Esophagus squamous epithelium (tissue), 5 donors: ENCODE data around the gene AFDN. TPM values are rescaled to one million over a fixed set of nuclear protein-coding genes. Genes with fewer than 3 reads are reported as not detected.

Experiments used
- DNase-seq: peaks from one replicate; lab custom pipeline; 2025; lab: John Stamatoyannopoulos, UW
- H3K27ac ChIP-seq, 4 donors: fragments of 200-600 bp; sonication (generic); one replicate each; pipeline ENCODE4 v1.5.1; 2016 to 2019; ENCODE audit warnings: mild to moderate bottlenecking in 1 of 4
- H3K27me3 ChIP-seq, 4 donors: fragments of 200-600 bp; sonication (generic); 1 replicate in 3 of 4; 2 replicates in 1 of 4; pipeline versions ENCODE4 v1.5.1 to v1.6.0; 2017 to 2021; ENCODE audit warnings: antibody characterized with exemption in 1 of 4
- H3K36me3 ChIP-seq, 3 donors: fragments of 200-600 bp; sonication (generic); one replicate each; pipeline ENCODE4 v1.5.1; 2016 to 2019
- H3K4me1 ChIP-seq, 3 donors: fragments of 200-600 bp; sonication (generic); one replicate each; pipeline ENCODE4 v1.5.1; 2017 to 2019
- H3K4me3 ChIP-seq, 4 donors: fragments of 200-600 bp; sonication (generic); 1 replicate in 3 of 4; 2 replicates in 1 of 4; pipeline ENCODE4 v1.5.1; 2016 to 2019; ENCODE audit warnings: mild to moderate bottlenecking in 2 of 4, moderate library complexity in 1 of 4
- H3K9me3 ChIP-seq, 3 donors: fragments of 200-600 bp; sonication (generic); one replicate each; pipeline ENCODE4 v1.5.1; 2016 to 2019
- POLR2A ChIP-seq, 4 donors: fragments of 450-650 bp; IDR thresholded peaks; one replicate each; pipeline ENCODE4 v1.6.1; 2017; ENCODE audit warnings: antibody characterized with exemption in 4 of 4, mild to moderate bottlenecking in 4 of 4, moderate library complexity in 3 of 4
- WGBS, 2 donors: methylation state at CpG; one replicate each; pipeline ENCODE4 v1.1.5; 2018; 5-methylcytosine and 5-hydroxymethylcytosine counted together
- intact Hi-C: fragments of 100-400 bp; cut with DNase I; formaldehyde crosslinking; loops from one replicate; pipeline ENCODE4 v1.15.0; 2022
- total RNA-seq, 4 donors: library from RNA; depleted of rRNA; stranded (reverse); fragments of >200 nt; gene quantifications; one replicate each; pipeline ENCODE4 v1.1.0, GENCODE V29; 2016
- TF ChIP-seq, protein P1 (sequence below), 6 experiments: fragments of 450-650 bp in 4 of 6; fragments of 200-600 bp in 2 of 6; sonication (generic) in 2 of 6; IDR thresholded peaks; one replicate each; pipeline ENCODE4 v1.5.1; 2016 to 2019; ENCODE audit warnings: antibody characterized with exemption in 6 of 6, mild to moderate bottlenecking in 4 of 6, moderate library complexity in 4 of 6
- donor health status: DM: yes; HTN: yes; CAD: no.

Gene AFDN
- total RNA-seq, 4 donors from 2014 or later, result 93.8 to 250 (median 204) TPM

- Histone ChIP-seq H3K9me3 (no peaks in the 10 kb centered on the region), H3K36me3 (peaks cover 0 to 98% (median 0%) of the 10 kb centered on the region in 3 donors), H3K27me3 (no peaks in the 10 kb centered on the region), H3K4me1 (no peaks in the 10 kb centered on the region), H3K4me3 (no peak overlapping the region), H3K27ac (no peak overlapping the region)
- WGBS, 2 donors, result 87 to 92% methylated on average over 2 of the region's 2 CpGs
- intact Hi-C loops, result no loop called here
- TF ChIP-seq POLR2A (IDR thresholded peaks at IDR 0.05), result no peak
- TF ChIP-seq, protein P1, sequence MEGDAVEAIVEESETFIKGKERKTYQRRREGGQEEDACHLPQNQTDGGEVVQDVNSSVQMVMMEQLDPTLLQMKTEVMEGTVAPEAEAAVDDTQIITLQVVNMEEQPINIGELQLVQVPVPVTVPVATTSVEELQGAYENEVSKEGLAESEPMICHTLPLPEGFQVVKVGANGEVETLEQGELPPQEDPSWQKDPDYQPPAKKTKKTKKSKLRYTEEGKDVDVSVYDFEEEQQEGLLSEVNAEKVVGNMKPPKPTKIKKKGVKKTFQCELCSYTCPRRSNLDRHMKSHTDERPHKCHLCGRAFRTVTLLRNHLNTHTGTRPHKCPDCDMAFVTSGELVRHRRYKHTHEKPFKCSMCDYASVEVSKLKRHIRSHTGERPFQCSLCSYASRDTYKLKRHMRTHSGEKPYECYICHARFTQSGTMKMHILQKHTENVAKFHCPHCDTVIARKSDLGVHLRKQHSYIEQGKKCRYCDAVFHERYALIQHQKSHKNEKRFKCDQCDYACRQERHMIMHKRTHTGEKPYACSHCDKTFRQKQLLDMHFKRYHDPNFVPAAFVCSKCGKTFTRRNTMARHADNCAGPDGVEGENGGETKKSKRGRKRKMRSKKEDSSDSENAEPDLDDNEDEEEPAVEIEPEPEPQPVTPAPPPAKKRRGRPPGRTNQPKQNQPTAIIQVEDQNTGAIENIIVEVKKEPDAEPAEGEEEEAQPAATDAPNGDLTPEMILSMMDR (IDR thresholded peaks at IDR 0.05), result no peak
- DNase-seq, result no peak
Measured at GRCh38 chr6:167872538-167873210, 46.0 kb downstream of the AFDN start.

DNA sequence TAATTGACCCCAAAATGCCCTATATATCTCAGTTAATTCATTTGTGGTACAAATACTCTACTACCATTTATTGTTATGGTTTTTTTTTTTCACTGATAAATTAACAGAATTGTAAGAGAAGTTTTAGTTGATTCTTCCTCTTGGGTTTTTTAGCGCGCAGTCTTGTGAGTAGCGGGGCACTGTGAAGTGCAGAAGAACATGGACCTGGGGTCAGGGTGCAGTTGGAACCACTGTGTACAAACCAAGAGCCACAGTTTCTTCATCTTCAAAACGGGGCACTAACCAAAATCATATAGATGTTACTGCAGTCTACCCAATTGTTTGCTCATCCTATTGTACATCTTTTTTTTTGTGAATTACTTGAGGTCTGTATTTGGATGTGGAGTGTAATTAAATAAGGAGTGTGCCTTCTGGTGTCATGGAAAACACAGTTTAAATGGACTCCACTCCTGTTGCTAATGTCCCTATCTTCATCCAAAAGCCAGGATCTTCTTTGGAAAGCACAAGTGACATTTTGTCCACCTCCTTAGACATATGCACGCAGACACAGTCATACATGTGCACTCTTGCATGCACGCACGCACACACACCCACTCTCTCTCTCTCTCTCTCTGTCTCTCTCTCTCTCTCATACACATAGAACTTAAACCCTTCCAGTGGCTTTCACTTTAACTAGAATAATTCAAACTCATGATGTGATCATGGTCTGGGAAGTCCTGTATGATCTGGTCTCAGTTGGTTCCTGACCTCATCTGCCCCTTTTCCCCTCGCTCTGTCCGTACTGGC, 51.5 kb downstream of the AFDN start:
- H3K9me3 ChIP-seq, result no peaks in the 10 kb centered on the region
- H3K4me3 ChIP-seq, result no peak overlapping the region
- intact Hi-C loops, result no loop called here
- TF ChIP-seq POLR2A (IDR thresholded peaks at IDR 0.05), result no peak
- 87 to 91% methylated on average over 9 of the region's 9 CpGs for WGBS, 2 donors
- H3K4me1 ChIP-seq, result no peaks in the 10 kb centered on the region
- no peak overlapping the region for H3K27ac ChIP-seq
- no peaks in the 10 kb centered on the region for H3K27me3 ChIP-seq
- DNase-seq, result no peak
- H3K36me3 ChIP-seq, result peaks cover 0 to 98% (median 0%) of the 10 kb centered on the region in 3 donors

GRCh38 chr6:167879612-167880011, 52.9 kb downstream of the AFDN start:
- H3K4me3 ChIP-seq, result no peak overlapping the region
- no peaks in the 10 kb centered on the region for H3K4me1 ChIP-seq
- intact Hi-C loops, result no loop called here
- DNase-seq, result no peak
- H3K9me3 ChIP-seq, result no peaks in the 10 kb centered on the region
- no peak overlapping the region for H3K27ac ChIP-seq
- WGBS, 2 donors, result 96% methylated on average over 1 of the region's 1 CpG
- TF ChIP-seq POLR2A (IDR thresholded peaks at IDR 0.05), result no peak
- TF ChIP-seq, protein P1 (IDR thresholded peaks at IDR 0.05), result no peak
- no peaks in the 10 kb centered on the region for H3K27me3 ChIP-seq
- H3K36me3 ChIP-seq, result peaks cover 0 to 100% (median 0%) of the 10 kb centered on the region in 3 donors

DNA sequence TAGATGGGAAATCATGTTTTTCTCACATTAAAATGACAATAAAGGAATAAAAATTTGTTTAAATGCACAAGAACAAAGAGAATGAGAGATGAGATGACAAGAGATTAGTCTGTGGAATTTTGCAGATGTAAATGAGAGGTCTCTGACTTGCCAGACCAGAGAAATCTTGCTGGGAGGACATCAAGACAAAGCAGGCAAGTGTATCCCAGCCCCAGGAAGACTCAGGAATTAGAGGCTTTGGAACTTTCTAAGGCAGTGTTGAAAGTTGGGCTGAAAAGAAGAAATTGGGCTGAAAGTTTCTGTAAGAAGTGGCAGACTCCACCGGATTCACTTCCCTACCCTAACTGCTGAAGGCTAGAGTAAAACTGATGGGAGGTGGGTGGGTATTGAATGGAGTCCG, 54.6 kb downstream of the AFDN start:
- Histone ChIP-seq H3K4me1 (no peaks in the 10 kb centered on the region), H3K9me3 (no peaks in the 10 kb centered on the region), H3K27ac (no peak overlapping the region), H3K4me3 (no peak overlapping the region), H3K36me3 (peaks cover 0 to 100% (median 0%) of the 10 kb centered on the region in 3 donors), H3K27me3 (no peaks in the 10 kb centered on the region)
- intact Hi-C loops, result no loop called here
- no peak for DNase-seq
- WGBS, 2 donors, result 78 to 94% methylated on average over 2 of the region's 2 CpGs
- TF ChIP-seq POLR2A (IDR thresholded peaks at IDR 0.05), result no peak
- TF ChIP-seq, protein P1 (IDR thresholded peaks at IDR 0.05), result no peak

DNA sequence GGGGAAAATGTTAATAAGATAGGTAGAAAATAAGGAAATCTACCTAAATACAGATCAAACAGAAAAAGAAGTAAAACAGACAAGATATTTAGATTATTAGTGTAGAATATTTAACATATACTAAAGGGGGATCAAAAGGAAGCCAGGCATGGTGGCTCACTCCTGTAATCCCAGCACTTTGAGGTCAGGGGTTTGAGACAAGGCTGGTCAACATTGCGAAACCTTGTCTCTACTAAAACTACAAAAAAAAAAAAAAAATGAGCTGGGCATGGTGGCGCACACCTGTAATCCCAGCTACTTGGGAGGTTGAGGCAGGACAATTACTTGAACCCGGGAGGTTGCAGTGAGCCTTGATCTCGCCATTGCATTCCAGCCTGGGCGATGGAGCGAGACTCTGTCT, 55.5 kb downstream of the AFDN start:
- Histone ChIP-seq H3K4me3 (no peak overlapping the region), H3K9me3 (no peaks in the 10 kb centered on the region), H3K27me3 (no peaks in the 10 kb centered on the region), H3K36me3 (peaks cover 0 to 96% (median 0%) of the 10 kb centered on the region in 3 donors), H3K27ac (no peak overlapping the region), H3K4me1 (no peaks in the 10 kb centered on the region)
- intact Hi-C loops, result no loop called here
- 91 to 96% methylated on average over 6 of the region's 6 CpGs for WGBS, 2 donors
- no peak for DNase-seq
- TF ChIP-seq, protein P1 (IDR thresholded peaks at IDR 0.05), result no peak
- TF ChIP-seq POLR2A (IDR thresholded peaks at IDR 0.05), result no peak
